Large intestine (tissue), 3 donors: ENCODE measurements around the gene NPHP3. TPM values are rescaled to one million over a fixed set of nuclear protein-coding genes. Genes with fewer than 3 reads are reported as not detected.
"Not testable (repeated sequence)": the region's sequence is repeated elsewhere in the genome, so short reads cannot be mapped to it uniquely, and the experiment has no call there.

Source experiments
- DNase-seq, 2 donors: peaks; one replicate each; pipeline versions ENCODE4 v3.0.0 to v3.0.0-alpha.2; 2013
- H3K27ac ChIP-seq: one replicate; pipeline ENCODE4 v1.5.1; 2013; ENCODE audit warnings: low read length
- H3K27me3 ChIP-seq: 2 replicates; pipeline ENCODE4 v1.6.1; 2013; ENCODE audit warnings: low read length; ENCODE audit not compliant: control insufficient read depth, insufficient read depth
- H3K36me3 ChIP-seq: 2 replicates; pipeline ENCODE4 v1.6.1; 2013; ENCODE audit warnings: low read length; ENCODE audit not compliant: control insufficient read depth, insufficient read depth
- H3K4me1 ChIP-seq: one replicate; pipeline ENCODE4 v1.6.1; 2013; ENCODE audit warnings: low read length; ENCODE audit not compliant: control insufficient read depth, insufficient read depth
- H3K4me3 ChIP-seq: one replicate; pipeline ENCODE4 v1.5.1; 2013; ENCODE audit warnings: low read length
- H3K9me3 ChIP-seq: one replicate; pipeline ENCODE4 v1.6.1; 2013; ENCODE audit warnings: mild to moderate bottlenecking, low read depth, low read length, moderate library complexity; ENCODE audit not compliant: control insufficient read depth
- WGBS: methylation state at CpG from one replicate; pipeline ENCODE4 v1.1.5; 2013; ENCODE audit warnings: low lambda C conversion rate; ENCODE audit not compliant: insufficient coverage; 5-methylcytosine and 5-hydroxymethylcytosine counted together
- polyA plus RNA-seq: library from polyadenylated mRNA; unstranded; fragments of 120-200 nt; gene quantifications from one replicate; pipeline ENCODE4 v1.2.1, GENCODE V29; 2013

Gene NPHP3
- polyA plus RNA-seq, 1 donor: 34.1 TPM

GRCh38 chr3:132645058-132645457 is 77.2 kb downstream of the NPHP3 start:
- peaks cover 7% of the 10 kb centered on the region for H3K36me3 ChIP-seq
- WGBS: no CpG with 5 or more reads among the region's 1 CpG
- H3K4me1 ChIP-seq: no peaks in the 10 kb centered on the region
- no peak for DNase-seq
- no peaks in the 10 kb centered on the region for H3K27me3 ChIP-seq
- no peaks in the 10 kb centered on the region for H3K9me3 ChIP-seq
- H3K27ac ChIP-seq: no peak overlapping the region
- no peak overlapping the region for H3K4me3 ChIP-seq

GRCh38 chr3:132643366-132643765 is 78.8 kb downstream of the NPHP3 start:
- Histone ChIP-seq H3K4me1 (no peaks in the 10 kb centered on the region), H3K4me3 (no peak overlapping the region), H3K36me3 (peaks cover 12% of the 10 kb centered on the region), H3K27me3 (no peaks in the 10 kb centered on the region), H3K27ac (no peak overlapping the region), H3K9me3 (no peaks in the 10 kb centered on the region)
- WGBS: no CpG with 5 or more reads among the region's 2 CpGs
- no peak for DNase-seq

GRCh38 chr3:132642539-132642847 is 79.7 kb downstream of the NPHP3 start:
- Histone ChIP-seq H3K4me1 (no peaks in the 10 kb centered on the region), H3K27me3 (no peaks in the 10 kb centered on the region), H3K36me3 (peaks cover 15% of the 10 kb centered on the region), H3K4me3 (no peak overlapping the region), H3K27ac (no peak overlapping the region), H3K9me3 (no peaks in the 10 kb centered on the region)
- 57% methylated on average over 2 of the region's 2 CpGs for WGBS
- DNase-seq: no peak

GRCh38 chr3:132641837-132642538 is 80.2 kb downstream of the NPHP3 start:
- WGBS: no CpG with 5 or more reads among the region's 5 CpGs
- Histone ChIP-seq H3K27ac (no peak overlapping the region), H3K9me3 (no peaks in the 10 kb centered on the region), H3K27me3 (no peaks in the 10 kb centered on the region), H3K4me1 (no peaks in the 10 kb centered on the region), H3K36me3 (peaks cover 15% of the 10 kb centered on the region), H3K4me3 (no peak overlapping the region)
- no peak for DNase-seq

- not testable (repeated sequence) for H3K4me3 ChIP-seq, DNase-seq, H3K9me3 ChIP-seq, H3K27me3 ChIP-seq, H3K27ac ChIP-seq, H3K4me1 ChIP-seq
- H3K36me3 ChIP-seq: peaks cover 17% of the 10 kb centered on the region
- WGBS: no CpG with 5 or more reads among the region's 2 CpGs
Observed at GRCh38 chr3:132641427-132641826, 80.8 kb downstream of the NPHP3 start.

GRCh38 chr3:132638706-132639105 is 83.5 kb downstream of the NPHP3 start:
- Histone ChIP-seq H3K36me3 (peaks cover 22% of the 10 kb centered on the region), H3K9me3 (no peaks in the 10 kb centered on the region), H3K4me1 (no peaks in the 10 kb centered on the region), H3K27me3 (no peaks in the 10 kb centered on the region), H3K27ac (no peak overlapping the region), H3K4me3 (no peak overlapping the region)
- no peak for DNase-seq

- no peak for DNase-seq
- H3K27ac ChIP-seq: no peak overlapping the region
- H3K36me3 ChIP-seq: peaks cover 22% of the 10 kb centered on the region
- H3K9me3 ChIP-seq: no peaks in the 10 kb centered on the region
- no peaks in the 10 kb centered on the region for H3K27me3 ChIP-seq
- no peak overlapping the region for H3K4me3 ChIP-seq
- WGBS: 71% methylated on average over 1 of the region's 1 CpG
- no peaks in the 10 kb centered on the region for H3K4me1 ChIP-seq
Observed at GRCh38 chr3:132637590-132637989, 84.6 kb downstream of the NPHP3 start.

GRCh38 chr3:132635052-132635451 is 87.2 kb downstream of the NPHP3 start:
- Histone ChIP-seq H3K9me3 (no peaks in the 10 kb centered on the region), H3K27me3 (no peaks in the 10 kb centered on the region), H3K36me3 (peaks cover 20% of the 10 kb centered on the region)

More at GRCh38 chr3:132635052-132635451, 87.2 kb downstream of the NPHP3 start:
- no peaks in the 10 kb centered on the region for H3K4me1 ChIP-seq
- DNase-seq: no peak
- H3K4me3 ChIP-seq: no peak overlapping the region
- H3K27ac ChIP-seq: no peak overlapping the region

Other genes starting within 250 kb of the NPHP3 start
- gene ACKR4, start 125.1 kb downstream of the NPHP3 start, polyA plus RNA-seq: 4.4 TPM
- 48.1 TPM for gene ACAD11, start 62.6 kb downstream of the NPHP3 start, polyA plus RNA-seq
- 65.6 TPM for gene UBA5, start 62.1 kb downstream of the NPHP3 start, polyA plus RNA-seq